ENCODE measurements around the gene TNFAIP8.
A peak's percentile ranks its signal among the peaks of the same experiment; 100 is the strongest.

The TNFAIP8 gene

DNA sequence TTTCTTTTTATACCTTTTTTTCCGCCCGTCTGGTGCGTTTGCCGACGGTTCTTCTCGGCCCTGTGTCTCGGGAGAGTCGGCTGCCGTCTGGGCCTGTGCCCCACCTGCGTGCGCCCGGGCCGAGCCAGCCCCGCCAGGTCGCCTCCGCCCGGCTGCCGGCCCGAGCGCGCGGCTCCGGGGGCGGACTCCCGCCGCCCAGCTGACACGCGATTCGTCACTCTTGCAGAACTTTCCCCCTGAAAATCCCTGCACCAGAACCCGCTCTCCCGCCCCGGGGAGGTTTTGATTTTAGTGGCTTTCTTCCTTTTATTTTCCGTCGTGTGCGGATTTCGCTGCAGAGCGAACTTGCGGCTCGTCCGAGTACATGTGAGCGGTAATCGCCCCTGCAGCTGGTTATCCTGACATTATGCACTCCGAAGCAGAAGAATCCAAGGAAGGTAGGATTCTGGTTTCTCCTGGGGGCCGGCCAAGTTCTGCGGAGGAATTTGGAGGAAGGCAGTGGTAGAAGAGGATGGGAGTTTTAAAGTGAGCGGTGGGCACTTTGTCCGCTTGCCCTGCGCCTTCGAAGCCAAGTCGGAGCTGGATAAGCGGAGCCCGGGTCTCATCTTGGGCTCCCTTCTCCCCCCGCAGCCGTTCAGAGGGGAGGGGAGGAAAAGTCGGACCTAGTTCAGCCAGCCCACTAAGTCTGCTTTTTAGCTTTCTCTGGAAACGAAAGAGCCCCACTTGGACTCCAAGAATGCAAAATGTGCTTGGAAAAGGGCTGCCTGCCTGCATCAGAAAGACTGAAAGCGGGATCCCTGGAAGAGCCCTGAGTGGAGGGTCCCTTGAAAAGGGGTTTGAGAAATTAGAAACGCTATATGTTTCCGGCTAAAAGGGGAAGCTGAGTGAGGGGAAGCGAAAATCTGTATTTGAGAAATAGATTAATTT lies at the start of gene TNFAIP8:
TSS of gene TNFAIP8 (plus strand) at position 335 of the 927 bp plus-strand sequence. CDS start at position 407, 72 bp downstream.
- peak; percentile 77 for DNase-seq

DNA sequence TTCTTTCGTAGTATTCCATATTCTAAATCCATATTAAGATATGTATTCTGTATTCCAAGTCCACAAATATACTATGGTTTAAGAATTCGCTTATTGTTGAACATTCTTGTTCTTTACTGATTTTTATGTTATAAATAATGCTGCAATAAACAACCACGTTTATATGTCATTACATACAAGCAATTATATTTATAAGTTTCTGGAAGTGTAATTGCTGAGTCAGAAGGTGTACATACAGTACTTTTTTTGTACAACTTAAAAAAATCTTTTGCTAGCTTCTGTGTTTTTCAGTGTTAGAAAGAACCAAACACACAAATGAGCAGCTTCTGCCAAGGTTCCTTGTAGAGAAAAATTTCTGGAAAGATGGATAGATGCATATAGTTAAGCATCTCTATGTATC lies 48.6 kb upstream of the TNFAIP8 start:
- DNase-seq, result no peak

DNA sequence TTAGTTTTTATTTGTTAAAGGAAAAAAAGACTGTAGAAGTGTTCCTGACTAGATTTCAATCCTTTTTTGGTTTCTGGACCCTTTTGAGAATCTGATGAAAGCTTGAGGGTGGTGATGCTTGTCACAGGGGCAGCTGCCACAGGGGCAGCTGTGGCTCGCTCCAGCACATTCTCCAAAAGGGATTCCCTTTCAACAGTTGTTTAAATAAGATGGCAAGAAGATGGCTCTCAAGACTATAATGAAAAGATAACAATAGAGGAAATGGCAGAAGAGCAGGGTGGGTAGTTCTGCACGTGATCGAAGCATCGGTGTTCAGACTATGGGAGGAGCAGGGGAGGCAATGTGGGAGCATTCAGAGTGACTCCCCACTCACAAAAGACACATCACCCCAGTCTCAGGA lies 46.5 kb upstream of the TNFAIP8 start:
- DNase-seq, result no peak

DNA sequence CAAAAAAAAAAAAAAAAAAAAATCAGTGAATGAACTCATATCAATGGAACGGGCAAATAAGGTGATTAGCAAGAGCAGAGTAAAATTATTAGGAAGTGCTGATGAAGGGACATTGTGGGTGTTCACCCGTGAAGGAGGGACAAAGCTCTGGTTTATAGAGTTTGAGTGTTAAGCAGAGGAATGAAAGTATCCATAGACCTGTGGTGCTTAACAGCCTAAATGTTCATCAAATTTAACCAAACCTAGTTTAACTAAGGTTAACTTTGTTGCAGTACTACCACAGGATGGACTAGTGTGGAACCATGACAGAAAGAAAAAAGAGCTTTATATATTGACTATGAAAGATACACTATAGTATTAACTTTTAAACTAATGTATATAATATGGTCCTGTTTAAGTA lies 44.1 kb upstream of the TNFAIP8 start:
- DNase-seq, result no peak

DNA sequence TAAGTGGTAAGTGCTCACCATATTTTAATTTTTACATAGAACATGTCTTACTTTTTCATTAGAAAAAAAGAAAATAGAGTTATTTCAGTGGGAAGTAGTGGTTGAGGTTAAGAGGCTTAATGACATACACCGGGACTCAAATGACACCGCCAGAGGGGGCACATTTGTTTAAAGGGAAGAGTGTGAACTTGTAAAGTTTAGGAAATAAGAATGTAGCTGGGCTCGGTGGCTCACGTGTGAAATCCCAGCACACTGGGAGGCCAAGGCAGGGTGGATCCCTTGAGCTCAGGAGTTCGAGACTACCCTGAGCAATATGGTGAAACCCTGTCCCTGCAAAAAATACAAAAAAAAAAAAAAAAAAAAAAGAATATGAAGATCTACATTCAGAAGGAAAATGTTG lies 43.4 kb upstream of the TNFAIP8 start:
- DNase-seq, result no peak

DNA sequence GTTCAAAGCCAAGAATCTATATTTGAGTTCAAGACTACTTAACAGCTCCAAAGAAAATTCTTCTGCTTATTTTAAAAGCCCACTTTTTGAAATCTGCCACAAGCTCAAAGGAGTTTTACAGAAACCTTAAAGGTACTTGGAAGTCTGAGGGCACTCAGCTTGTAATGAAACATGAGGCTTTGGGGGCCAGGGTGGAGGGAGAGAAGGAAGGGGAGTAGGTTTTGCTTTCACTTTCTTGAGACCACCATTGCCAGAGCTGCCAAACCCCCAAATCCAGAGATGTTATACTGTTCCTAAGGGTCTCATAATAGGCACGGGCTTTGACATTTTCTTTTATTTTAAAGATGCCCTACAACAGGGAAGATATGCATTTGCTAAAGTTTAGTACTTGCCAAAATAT lies 42.6 kb upstream of the TNFAIP8 start:
- no peak for DNase-seq

DNA sequence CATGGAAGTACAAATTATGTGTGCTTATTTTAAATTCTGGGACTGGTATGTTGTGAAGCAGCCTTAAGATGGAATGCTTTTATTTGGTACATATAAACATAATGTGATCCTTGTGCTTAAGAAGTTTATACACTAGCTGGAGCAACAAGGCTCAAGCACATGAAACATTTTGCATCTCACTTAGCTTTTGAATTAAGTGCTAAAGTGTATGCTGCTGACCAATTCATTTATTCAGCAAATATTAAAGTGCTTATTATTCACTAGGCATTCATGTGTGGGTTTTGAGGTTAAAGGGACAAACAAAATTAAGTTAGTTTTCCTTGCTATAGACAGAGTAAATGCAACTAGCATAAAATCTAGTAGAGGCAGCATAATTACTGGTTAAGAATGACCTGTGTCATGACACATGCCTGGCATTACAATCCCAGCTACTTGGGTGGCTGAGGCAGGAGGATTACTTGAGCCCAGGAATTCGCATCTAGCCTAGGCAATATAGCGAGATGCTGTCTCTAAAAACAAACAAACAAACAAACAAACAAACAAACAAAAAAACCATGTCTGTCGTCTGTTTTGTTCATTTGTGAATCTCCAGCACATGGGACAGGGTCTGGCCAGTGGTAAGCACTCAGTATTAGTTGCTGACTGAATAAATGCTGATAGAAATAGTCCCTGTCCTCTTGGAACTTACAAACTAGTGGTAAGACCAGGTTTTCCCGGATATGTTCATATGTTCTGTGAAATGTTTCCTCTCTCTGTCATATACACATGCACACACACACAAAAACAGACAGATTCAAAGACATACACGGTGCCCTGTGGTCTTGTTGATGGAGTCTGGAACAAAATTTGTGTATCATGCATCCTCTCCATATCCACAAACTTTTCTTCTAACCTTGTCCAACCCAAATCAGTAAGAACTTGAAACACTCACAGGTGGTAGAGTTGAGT lies 41.9 kb upstream of the TNFAIP8 start:
- DNase-seq, result no peak

DNA sequence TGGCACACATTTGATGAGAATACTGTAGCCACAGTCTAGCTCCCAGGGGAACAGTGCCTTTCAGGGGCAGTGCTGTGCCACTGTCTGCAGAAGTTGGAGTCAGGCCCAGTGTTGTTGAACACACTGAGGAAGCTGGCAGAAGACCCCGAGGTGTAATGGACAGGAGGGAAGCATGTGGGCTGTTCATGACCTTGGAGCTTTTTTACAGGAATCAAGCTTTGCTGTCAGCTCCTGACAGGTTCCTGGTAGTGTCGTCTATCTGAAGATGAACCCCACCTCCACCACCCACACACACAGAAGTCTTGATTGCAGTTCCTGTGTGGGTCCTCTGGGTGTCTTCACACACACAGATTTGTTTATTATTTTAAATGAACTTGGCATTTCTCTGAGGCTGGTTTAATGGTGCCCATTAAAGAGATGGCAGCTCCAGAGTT lies 40.3 kb upstream of the TNFAIP8 start:
- DNase-seq, result no peak

DNA sequence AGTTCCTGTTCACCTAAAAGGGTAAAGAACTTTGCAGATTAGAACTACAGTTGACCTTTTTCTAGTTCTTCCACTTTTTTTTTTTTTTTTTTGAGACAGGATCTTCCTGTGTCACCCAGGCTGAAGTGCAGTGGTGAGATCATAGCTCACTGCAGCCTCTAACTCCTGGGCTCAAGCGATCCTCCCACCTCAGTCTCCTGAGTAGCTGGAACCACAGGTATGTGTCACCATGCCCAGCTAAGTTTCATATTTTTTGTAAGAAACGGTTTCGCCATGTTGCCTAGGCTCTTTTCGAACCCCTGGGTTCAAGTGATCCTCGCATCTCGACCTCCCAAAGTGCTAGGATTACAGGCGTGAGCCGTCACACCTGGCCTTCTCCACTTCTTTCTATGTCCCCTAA lies 39.7 kb upstream of the TNFAIP8 start:
- DNase-seq, result no peak

DNA sequence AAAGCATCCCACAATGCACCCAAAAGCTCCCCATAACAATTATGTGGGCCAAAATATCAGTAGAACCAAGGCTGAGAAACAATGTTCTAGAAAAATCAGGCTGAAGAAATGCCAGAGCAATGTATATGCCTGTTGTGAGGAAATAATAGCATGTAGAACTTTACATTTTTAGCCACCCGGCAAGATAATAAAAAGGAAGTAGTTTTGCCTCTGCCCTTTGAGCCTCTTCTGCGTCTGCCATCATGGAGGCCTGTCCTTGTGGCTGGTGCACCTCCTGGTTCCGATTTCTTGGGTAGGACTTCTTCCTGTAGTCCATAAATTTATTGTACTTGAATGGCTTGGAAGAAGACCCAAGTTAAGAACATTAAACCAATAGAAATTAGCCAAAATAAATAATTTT lies 38.9 kb upstream of the TNFAIP8 start:
- DNase-seq, result no peak

DNA sequence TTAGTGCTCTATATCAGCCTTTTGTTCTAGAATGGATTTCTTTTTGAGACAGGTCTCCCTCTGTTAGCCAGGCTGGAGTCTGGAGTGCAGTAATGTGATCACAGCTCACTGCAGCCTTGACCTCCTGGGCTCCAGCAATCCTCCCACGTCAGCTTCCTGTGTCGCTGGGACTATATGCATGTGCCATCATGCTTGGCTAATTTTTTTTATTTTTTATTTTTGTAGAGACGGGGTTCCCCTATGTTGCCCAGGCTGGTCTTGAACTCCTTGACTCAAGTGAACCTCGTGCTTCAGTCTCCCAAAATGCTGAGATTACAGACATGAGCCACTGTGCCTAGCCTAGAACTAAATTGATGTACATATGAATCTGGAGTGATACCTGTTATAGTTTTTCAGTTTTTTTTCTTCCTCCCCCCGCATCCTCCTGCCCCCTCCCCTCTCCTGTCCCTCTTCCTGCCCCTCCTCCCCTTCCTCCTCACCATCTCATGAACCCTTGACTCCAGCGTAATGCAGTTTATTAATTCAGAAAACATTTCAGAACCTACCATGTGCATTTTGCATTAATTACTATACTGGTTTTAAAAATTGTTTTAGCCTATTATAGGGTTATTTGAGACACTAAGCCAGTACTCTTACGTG lies 37.4 kb upstream of the TNFAIP8 start:
- no peak for DNase-seq

DNA sequence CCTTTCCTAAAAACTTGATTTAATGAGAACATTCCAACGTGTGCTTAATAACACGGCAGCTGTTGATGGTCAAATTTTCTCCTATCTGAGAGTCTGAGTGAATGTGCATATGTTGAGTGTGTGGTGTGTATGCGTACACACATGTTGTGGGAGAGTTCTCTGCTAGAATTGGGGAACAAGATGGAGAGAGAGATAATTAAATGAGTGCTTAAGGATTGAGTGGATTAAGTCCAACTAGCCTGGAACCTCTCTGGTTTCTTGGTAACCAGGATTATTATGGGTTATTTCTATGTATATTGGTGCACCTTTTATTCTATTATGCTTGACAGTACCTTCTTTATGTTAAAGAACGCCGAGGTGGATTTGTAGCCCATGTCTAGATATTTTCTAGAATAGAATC lies 36.4 kb upstream of the TNFAIP8 start:
- no peak for DNase-seq

DNA sequence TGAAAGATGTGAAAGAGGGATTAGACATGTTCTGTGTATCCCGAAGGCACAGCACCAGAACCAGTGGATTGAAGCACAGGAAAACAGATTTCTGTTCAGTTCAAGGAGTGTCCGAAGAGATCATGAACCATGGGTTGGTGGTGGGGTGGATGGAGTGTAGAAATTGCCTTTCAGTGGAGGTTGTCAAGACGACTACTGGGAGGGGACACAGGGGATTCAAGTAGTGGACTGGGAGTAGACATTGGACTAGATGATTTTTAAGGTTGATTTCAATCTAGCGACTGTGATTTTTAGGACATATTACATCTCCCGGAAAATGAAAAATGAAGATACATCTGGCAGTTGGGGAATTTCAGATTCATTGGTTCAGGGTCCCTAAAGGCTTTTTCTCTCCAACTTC lies 35.9 kb upstream of the TNFAIP8 start:
- DNase-seq, result no peak

DNA sequence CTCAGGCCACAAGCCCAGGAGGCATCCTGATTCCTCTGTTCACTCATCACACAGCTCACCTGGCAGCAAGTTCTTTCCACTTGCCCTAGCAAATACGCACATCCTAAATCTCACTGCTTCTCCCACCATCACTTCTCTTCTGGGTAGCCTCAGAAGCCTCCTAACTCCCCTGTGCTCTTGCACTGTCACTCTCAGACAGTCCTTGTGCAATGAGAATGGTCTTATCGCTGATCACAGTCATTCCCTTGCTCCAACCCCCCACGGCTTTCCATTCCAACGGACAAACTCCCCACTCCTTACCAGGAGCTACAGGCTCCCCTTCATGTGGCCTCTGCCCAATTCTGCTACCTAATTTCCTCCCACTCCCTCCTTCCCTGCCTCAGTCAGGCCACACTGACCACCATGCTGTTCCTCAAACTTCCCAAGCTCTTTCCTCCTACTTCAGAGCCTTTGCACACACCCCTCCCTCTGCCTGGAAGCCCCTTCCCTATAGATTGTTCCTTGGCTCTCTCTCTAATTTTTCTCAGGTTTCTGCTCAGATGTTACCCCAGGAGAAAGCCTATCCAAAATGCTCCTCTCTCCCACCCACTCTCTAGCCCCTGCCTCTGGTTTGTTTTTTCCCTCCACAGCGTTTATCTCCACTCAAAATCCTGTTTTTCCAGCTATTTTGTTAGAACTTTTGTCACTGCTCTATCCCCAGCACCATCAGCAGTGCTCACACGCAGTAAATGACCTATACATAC lies 34.1 kb upstream of the TNFAIP8 start:
- DNase-seq, result no peak

DNA sequence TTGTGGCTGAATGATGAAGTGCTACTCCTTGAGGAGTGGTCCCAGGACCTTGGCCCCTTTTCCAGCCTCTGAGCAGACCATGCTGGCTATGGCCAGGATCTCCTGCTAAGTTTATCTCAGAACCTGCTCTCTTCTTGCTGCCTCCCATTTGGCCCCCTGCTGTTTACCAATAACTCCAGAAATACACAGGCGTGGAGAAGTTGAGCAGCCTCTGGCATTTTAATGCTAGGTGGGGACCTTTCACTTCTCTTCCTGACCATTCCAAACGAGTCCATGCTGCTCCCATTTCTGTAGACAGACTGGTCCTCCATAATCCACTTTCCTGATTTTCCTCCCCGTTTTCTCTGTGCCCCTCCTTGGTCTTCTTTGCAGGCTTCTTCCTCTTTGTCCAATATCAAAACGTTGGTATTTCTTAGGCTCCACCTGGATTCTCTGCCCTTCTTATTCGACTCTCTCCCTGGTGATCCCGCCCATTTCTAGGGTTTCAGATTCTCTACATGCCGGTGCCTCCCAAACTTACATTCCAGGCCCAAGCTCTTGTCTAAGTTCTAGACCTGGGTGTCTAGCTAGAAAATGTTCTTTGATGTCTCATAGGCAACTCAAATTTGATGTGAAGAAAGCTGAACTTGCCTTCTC lies 33.4 kb upstream of the TNFAIP8 start:
- DNase-seq, result no peak

DNA sequence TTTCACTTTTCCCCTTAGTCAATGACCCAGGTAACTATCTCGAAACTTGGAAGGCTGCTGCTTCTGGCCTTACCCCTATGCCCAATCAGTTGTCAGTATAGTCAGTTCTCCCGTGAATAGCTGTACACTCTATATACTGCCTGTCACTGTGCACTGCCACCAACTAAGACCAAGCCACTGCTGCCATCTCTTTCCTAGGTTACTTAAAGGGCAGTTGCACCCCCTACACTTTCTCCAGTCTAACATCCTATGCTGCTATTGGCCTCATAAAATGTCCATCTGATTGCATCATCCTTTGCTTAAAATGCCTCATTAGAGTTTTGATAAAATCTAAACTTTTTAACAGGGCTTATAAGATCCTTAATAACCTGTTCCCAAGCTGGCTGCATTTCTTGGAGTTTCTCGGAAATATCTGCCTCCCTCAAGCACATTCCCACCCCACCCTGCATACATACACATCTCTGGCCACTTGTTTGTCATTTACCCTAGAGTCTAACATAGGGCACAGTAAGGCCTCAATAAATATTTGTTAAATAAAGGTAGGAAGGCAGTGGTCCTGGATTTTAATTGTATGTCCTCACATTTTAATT lies 32.8 kb upstream of the TNFAIP8 start:
- DNase-seq, result no peak

DNA sequence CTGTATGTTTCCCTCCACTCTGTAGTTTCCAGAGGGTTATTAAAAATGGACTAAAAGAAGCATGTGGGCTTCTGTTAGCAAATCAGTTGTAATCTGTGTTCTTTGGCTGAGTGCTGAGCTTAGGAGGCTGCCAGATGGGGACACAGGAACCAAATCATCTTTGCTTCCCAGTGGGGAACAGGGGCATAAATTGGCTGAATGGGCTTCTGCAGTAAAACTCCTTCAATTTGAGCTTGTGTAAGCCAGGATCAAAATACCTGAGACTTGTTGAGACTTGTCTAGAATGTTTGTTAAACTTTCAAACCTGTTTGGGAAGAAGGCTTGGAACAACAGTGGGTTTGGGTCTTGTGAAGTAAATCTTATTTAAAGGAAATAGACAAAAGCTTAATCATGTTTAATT lies 32.2 kb upstream of the TNFAIP8 start:
- no peak for DNase-seq

DNA sequence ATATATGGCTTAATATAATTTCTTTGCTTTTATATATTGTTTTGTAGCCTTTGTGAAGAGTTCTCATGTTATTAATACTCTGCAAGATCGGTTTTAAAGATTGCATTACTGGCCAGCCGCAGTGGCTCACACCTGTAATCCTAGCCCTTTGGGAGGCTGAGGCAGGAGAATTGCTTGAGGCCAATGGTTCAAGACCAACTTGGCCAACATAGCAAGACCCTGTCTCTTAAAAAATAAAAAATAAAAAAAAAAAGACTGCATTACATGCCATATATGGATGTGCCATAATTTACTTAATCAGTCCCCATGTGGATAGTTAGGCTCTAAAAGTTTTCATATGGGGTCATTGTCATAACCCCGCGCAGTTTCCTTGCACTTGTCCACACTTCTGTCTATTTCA lies 31.0 kb upstream of the TNFAIP8 start:
- DNase-seq, result no peak

DNA sequence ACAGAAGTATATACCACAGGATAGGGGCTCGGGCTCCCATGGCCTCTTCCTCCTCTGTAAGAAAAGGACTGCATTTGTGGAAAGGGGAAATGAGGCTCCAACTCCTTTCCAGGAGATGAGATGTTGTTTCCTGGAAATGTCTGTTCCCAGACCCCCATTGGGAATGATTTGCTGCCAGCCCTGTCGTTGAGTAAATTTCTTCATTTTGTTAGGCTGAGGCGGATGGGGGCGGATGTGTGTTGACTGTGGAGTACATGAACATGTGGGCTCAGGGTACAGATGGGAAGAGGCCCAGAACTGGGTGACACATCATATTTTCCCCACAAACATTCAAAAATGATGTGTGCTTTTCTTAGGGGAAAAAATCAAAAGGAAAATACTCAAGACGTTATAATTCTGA lies 28.8 kb upstream of the TNFAIP8 start:
- DNase-seq, result peak; percentile 55

DNA sequence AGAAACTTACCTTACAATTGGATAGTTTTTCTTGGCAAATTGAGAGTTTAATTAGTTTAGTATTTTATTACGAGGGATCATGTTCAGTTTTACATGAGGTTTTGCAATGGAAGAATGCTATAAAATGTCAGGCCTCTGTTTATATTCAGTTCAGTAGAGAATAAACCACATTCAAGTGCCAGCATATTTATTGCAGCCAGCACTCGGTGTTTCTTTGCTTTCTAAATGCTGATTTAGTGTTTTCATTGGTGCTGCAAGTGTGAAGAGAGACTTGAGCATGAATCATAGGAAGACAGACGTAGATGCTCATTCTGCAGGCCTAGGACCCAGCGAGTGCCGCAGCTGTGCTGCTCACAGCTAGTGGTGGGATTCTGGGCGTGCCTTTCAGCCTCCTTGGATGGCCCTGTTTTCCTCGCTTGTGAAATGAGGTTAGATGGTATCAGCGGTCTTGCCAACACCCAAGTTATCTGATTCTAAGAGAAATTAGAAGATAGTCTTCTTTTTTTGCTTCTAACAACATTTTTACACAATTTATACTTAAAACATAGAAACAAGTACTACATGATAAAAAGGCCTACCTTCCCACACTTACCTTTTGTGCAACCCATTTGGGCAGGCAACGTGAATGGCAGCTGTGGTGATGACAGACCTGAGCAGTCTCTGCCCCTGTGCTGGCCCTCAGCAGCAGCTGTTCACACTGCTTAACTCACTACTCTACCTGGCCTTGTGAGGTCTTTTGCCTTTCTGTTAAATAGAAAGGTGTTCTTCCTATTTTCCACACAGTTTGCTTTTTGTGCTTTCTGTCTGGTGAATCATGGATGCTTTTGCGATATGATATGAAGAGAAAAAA lies 26.8 kb upstream of the TNFAIP8 start:
- DNase-seq, result no peak

DNA sequence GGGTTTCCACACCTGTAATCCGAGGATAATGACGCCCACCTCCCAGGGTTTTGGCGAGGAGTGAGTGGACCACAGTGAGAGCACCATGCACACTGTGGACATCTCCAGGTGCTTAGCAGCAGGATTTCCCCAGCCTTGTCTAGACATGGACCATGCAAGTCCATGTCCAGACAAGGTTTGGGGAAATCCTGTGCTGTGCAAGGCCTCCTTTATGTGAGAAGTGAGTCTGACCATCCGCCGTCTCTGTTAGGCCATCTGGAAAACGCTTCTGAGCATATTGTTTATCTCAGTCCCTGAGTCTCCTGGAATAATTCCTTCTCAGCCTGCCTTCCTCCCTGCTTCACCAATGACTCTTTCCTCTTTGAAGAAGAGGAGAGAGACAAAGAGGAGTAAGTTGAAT lies 26.2 kb upstream of the TNFAIP8 start:
- no peak for DNase-seq
